ENCODE results near the gene NDOR1.
A peak's percentile ranks its signal among the peaks of the same experiment; 100 is the strongest.

Gene NDOR1

DNA sequence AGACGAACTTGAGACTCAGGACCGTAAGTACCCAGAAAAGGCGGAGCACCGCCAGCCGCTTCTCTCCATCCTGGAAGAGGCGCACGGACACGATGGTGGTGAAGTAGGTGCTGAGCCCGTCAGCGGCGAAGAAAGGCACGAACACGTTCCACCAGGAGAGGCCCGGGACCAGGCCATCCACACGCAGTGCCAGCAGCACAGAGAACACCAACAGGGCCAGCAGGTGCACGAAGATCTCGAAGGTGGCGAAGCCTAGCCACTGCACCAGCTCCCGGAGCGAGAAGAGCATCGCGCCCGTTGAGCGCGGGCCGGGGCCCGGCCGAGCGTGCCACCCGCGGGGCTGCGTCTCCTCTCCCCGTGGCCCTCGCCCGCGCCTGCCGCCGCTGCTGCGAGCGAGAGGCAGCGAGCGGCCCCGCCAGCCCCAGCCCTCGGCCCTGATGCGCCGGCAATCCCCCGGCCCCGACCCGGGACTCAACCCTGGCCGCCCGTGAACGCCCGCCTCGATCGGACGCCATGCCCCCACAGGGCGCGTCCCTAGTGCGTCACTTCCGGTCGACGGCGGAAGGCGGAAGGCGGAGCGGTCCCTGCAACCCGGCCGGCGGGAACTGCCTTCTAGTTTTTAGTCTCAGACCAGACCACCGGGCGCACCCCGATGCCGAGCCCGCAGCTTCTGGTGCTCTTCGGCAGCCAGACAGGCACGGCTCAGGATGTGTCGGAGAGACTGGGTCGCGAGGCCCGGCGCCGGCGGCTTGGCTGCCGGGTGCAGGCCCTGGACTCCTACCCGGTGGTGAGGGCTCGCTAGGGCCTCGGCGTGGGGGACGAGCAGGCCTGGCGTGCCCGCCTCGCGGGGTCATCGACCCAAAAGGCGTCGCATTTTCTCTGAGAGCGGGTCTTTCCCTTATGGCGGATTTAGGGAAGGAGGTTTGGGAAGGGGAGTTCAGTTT lies at the start of gene NDOR1, which contains the start of gene TMEM203:
NDOR1 (plus strand) TSS at position 575 of the 944 bp plus-strand sequence; CDS start at position 653, 78 bp downstream.
TMEM203 (minus strand) TSS at position 523 of the 944 bp plus-strand sequence; CDS start at position 289, 234 bp downstream.
- DNase-seq = peak; percentile 77 to 93 (median 90)

DNA sequence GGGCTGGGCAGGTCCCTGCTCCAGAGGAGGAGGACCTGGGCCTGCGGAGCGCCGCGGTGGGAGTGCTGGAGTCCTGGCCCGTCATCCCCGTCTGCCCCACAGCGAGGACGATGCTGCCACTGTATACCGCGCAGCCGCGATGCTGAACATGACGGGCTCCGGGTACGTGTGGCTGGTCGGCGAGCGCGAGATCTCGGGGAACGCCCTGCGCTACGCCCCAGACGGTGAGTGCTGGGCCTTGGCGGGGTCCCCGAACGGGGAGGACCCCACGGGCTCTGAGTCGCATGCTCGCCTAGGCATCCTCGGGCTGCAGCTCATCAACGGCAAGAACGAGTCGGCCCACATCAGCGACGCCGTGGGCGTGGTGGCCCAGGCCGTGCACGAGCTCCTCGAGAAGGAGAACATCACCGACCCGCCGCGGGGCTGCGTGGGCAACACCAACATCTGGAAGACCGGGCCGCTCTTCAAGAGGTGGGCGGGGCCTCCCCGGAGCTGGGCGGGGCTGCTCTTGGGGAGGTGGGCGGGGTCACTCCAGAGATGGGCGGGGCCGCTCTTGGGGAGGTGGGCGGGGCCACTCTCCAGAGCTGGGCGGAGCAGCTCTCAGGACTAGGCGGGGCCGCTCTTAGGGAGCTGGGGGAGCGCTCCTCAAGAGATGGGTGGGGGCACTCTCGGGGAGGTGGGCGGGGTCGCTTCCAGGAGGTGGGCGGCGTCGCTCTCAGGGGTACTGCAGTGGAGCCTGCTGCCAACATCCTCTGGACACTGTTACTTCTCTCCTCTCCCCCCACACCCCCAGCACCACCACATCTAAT lies 48.7 kb upstream of the NDOR1 start:
- DNase-seq = peak; percentile 14 to 57 (median 48)

DNA sequence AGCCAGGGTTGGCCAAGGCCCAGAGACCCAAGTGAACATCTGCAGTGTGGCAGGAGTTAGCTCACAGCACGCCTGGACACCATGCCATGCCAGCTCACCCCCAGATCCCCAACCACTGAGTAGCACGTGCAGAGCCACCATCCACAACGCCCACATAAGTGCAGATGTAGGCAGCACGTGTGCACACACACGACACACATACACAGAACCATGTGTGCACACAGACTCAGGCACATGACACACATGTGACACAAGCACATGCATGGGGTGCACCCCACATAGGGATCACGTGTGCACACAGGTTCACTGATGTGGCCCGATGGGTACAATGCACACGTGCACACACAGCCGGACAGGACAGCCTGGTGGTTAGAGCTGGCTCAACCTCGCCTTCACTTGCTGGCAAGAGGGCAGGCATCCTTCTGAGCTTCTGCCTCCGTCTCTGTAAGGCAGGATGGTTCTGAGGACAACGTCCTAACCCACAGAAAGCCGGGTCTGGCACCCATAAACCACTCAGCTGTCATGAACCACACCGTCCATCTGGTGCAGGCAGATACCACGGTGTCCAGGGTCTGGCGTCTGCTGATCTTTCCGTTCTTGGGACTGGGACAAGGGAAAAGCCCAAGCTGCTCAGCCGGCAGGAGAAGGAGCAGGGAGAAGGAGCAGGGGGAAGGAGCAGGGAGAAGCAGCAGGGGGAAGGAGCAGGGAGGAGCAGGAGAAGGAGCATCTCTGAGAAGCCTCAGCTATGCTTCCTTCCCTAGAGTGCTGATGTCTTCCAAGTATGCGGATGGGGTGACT lies 47.7 kb upstream of the NDOR1 start:
- no peak for DNase-seq

DNA sequence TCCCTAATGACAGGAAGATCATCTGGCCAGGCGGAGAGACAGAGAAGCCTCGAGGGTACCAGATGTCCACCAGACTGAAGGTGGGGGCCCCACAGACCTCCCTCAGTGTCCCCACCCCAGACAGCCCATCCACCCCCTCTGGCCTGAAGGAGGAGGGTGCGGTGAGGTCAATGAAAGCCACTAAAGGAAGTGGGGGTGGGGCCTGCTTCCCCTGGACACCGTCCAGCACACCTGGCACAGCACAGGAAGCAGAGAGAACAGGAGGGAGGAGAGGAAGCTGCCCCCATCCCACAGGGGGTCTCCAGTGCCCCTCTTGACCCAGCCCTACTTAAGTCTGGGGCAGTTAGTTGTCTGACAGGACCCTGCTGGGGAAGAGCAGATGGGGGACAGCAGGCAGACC lies 46.9 kb upstream of the NDOR1 start:
- no peak for DNase-seq

DNA sequence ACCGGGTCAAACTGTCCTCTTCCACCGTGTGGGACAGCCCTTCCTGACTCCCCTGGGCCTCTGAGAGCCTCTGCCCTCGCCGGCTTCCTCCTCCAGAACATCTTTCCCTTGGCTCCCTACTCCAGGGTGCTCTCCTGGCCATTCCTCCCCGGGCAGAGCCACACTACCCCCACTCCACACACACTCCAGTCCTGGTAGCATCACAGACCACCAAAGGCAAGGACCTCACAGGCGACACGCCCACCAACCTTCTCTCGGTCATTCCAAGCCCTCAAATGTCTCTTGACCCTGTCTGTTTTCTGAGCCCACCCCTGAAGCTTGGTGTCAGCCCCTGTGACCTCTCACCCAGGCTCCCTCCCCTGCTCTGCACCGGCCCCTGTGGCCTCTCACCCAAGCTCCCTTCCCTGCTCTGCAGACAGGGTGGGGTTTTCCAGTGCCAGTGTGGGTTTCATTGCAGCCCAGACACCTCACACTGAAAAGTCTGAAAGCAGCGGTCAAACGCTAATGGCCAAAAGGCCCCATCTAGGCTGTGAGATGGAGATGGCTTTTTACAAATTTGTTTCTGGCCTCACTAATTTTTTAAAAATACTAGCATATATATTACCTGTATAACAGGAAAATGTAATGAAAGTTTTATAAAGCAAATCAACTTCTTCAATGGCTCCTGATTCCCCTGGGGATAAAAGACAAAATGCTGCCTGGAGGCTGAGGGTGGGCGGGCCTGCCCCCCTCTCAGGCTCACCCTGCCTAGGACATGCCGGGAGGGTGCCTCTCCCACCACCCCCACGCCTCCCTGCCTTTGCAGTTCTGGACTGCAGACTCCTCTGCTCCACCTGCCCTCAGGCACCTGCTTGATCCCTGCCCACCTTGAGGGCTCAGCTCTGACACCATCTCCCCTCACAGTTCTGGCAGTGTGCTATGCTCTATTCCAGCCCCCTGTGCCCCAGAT lies 46.1 kb upstream of the NDOR1 start:
- no peak for DNase-seq

DNA sequence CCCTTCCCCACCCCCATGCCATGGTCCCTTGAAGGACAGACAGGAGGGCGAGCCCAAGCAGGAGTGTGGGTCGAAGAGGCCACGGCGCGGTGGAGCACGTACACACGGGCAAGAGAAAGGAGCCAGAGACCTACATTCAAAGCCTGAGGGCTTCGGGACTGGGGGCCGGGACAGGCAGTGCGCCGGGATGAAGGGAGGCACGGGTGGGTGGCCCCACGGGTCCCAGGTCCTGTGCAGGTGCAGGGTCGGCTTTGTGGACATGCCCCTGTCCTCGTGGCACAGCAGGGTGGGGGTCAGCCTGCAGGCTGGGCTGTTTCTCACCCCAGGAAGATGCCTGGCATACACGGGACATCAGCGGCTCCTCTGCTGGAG lies 45.5 kb upstream of the NDOR1 start:
- no peak for DNase-seq

DNA sequence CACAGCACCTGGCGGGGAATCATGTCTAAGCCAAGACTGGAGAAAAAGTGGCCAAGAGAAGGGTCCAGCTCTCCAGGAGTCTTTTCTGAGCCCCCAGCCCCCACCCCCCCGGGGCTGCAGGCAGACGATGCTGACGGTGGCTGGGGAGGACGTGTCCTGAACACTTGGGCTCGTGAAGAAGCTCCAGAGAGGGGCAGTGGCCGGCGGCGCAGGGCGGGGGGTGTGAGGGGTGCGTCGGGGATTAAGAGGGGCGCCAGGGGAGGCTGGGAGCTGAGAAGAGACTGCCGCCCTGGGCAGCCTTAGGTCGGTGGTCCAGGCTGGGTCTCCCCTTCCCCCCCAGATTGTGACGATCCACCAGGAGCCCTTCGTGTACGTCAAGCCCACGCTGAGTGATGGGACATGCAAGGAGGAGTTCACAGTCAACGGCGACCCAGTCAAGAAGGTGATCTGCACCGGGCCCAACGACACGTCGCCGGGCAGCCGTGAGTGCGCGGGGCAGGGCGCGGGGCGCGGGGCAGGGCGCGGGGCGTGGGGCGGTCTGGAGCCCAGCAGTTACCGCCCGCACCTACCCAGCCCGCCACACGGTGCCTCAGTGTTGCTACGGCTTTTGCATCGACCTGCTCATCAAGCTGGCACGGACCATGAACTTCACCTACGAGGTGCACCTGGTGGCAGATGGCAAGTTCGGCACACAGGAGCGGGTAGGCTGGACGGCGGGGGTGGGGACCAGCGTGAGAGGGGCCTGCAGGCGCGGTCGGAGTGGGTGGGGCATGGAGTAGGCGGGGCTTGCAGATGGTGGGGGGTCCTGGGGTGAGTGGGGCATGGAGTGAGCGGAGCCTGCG lies 44.6 kb upstream of the NDOR1 start:
- no peak for DNase-seq

DNA sequence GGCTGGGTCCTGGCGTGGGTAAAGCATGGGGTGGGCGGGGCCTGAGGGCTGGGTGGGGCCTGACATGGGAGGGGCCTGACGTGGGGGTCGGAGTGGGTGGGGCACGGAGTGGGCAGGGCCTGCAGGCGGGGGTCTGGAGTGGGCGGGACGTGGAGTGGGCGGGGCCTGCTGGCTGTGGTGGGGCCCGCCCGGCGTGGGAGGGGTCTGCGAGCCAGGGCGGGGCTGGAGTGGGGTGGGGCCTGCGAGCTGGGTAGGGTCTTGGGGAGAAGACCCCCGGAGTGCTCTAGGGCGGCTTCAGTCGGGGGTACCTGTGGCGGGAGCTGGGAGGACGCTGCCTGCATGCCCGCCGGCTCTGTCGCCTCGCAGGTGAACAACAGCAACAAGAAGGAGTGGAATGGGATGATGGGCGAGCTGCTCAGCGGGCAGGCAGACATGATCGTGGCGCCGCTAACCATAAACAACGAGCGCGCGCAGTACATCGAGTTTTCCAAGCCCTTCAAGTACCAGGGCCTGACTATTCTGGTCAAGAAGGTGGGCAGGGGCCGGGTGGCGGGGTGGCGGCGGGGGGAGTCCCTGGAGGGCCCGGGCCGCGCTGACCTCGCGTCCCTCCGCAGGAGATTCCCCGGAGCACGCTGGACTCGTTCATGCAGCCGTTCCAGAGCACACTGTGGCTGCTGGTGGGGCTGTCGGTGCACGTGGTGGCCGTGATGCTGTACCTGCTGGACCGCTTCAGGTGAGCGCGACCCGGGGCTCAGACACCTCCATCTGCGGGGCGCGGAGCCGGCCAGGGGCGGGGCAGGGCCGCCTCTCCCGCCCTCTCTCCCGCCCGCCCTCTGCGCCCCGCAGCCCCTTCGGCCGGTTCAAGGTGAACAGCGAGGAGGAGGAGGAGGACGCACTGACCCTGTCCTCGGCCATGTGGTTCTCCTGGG lies 43.7 kb upstream of the NDOR1 start:
- no peak for DNase-seq

DNA sequence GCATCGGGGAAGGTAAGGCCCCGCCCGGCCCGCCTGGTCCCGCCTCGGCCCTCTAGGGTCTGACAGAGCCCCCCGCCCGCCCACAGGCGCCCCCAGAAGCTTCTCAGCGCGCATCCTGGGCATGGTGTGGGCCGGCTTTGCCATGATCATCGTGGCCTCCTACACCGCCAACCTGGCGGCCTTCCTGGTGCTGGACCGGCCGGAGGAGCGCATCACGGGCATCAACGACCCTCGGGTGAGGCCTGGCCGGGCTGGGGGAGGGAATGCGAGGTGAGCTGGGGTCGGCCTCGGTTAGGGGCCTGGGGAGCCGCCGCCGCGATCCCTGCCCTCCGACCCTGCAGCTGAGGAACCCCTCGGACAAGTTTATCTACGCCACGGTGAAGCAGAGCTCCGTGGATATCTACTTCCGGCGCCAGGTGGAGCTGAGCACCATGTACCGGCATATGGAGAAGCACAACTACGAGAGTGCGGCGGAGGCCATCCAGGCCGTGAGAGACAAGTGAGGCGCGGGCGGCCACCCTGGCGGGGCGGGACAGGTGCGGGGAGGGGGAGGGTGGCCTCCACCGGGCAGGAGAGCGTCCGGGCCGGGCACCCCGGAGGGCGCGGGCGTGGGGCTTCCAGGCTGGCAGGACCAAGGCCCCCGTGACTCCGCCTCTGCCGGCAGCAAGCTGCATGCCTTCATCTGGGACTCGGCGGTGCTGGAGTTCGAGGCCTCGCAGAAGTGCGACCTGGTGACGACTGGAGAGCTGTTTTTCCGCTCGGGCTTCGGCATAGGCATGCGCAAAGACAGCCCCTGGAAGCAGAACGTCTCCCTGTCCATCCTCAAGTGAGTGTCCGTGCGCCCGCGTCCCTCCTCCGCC lies 42.8 kb upstream of the NDOR1 start:
- no peak for DNase-seq

DNA sequence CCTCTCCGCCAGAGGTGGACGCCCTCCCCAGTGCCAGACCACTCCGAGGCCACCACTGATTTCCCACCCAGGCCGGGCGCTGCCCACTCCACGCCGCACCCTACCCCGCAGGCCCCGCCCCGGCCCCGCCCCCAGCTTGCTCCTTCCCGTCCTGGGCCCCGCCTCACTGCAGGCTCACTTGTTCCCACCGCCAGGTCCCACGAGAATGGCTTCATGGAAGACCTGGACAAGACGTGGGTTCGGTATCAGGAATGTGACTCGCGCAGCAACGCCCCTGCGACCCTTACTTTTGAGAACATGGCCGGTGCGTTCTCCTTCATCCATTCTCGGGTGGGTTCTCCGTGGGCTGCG lies 42.2 kb upstream of the NDOR1 start:
- no peak for DNase-seq

DNA sequence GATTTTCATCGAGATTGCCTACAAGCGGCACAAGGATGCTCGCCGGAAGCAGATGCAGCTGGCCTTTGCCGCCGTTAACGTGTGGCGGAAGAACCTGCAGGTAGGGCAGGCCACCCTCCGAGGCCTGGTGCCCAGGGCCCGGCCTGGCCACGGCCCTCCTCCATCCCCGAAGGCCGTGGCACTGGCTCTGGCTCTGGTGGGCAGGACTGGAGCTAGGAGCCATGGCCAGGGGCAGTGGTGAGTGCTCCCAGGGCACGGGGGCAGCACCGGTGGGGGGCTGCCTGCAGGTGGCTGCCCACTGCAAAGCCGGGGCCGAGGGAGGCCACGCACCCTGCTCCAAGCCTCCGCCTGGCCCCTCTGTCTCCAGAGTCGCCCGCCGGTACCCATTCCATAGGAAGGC lies 41.7 kb upstream of the NDOR1 start:
- DNase-seq = no peak

DNA sequence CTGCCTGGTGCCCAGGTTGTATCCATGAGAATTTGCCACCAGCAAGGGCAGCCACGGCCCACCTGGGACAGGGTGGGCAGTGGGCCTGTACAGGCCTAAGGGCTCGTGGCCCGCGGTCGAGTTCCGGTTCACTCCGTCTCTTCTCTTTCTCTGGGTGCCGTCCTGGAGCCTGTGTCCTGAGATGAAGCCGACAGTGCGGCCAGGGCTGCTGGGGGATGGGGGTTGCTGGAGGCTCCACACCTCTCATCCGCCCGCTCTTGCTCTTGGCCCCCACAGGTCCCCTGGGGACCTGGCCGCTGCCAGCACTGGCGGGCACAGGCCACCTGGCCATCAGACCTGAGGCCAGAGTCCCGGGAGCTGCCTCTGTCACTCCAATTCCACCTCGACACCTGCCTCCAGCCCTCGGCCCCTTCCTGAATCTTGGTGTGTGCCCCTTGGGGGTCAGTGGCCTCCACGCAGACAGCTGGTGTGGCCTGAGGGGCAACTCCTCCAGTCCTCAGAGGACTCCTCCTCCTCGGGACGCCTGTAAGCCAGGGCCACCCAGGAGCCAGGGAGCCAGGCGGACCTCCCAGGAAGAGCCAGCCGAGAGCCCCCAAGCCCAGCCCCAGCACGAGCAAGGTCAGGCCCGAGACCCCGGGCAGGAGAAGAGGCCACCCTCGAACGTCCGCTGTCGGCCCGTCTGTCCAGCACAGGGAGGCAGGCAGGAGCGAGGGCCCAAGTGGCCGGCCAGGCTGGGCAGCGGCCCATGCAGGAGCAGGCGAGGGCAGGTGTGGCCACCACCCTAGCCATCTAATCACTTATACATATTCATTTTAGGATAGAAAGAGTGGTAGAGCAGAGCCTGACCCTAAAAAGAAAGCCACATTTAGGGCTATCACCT lies 40.9 kb upstream of the NDOR1 start:
- no peak for DNase-seq

DNA sequence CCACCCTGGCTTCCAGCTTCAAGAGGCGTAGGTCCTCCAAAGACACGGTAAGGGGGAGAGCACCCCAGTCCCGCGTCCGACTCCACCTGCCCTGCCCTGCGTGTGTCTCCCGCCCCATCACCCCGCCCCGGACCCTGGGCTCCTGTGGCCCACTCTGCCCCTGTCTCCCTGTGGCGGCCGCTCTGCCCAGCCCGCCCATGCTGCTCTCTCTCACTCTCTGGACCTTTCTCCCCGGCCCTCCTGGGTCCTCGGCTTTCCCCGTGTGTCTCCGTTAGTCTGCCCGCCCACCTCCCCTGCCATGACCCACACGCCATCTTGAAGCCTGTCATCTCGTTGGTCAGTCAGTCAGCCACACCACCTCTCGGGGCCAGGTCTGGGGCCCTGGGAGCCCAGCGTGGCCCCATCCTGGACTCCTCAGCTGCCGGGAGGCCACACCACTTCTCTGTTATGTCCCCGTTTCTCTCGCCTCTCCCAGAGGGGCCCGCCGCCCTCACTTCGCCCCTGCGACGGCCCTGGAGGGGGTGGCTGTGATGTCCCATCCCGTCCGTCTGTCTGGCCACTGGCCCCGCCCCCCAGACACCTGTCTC lies 40.2 kb upstream of the NDOR1 start:
- DNase-seq = no peak

DNA sequence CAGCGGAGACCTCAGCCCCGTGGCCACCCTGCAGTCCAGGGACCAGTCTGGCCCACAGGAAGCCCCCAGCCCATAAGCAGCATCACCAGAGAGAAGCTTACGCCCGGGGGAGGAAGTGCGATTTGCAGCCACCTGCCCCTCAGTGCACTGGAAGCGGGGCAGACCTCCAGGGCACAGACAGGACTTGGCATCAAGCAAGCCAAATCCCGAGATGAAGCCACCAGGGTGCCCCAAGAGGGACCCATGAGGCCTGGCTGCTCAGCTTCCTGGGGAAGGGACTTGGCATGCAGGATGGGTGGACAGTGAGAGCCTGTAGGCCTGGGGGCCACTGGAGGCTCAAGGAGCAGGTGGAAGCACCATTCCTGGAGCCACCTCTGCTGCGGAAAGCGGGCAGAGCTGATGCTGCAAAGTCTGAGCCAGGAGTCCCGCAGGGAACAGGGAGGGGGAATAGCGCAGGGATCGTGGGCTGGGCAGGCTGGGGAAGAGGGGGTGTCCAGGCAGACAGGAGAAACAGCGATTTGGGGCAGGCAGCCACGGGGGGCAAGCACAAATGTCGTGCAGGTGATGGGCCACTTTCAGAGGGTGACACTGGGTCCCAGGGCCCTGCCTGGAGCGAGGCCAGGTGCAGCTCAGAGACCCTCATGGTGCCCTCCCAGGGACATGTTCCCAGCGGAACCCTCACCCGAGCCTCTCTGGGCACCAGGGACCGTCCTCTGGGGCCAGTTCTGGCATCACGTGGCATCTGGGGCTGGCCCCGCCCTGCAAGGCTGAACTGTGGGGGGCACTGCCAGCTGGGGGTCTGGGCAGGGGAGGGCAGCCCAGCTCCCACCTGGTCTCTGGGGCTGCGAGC lies 38.9 kb upstream of the NDOR1 start:
- no peak for DNase-seq

DNA sequence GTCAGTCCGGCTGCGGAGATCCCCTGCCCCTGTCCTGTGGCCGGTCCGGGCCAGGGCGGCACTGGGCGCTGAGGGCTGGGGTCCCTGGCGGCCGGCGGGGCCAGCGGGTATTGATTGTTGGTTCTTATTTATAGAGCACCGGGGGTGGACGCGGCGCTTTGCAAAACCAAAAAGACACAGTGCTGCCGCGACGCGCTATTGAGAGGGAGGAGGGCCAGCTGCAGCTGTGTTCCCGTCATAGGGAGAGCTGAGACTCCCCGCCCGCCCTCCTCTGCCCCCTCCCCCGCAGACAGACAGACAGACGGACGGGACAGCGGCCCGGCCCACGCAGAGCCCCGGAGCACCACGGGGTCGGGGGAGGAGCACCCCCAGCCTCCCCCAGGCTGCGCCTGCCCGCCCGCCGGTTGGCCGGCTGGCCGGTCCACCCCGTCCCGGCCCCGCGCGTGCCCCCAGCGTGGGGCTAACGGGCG lies 38.2 kb upstream of the NDOR1 start:
- no peak for DNase-seq
